Activated T-helper 1 cell treated with Interleukin-2 at 50 U/mL for 16 hours (primary cell): ENCODE measurements around the gene ARSB.
"Not testable (repeated sequence)": the region's sequence is repeated elsewhere in the genome, so short reads cannot be mapped to it uniquely, and the experiment has no call there.

Experiments used
- DNase-seq: peaks from one replicate; pipeline ENCODE4 v3.0.0-alpha.2; 2020; ENCODE audit warnings: low read depth

ARSB gene

GRCh38 chr5:78953092-78953800, 31.9 kb downstream of the ARSB start:
- no peak for DNase-seq

DNA sequence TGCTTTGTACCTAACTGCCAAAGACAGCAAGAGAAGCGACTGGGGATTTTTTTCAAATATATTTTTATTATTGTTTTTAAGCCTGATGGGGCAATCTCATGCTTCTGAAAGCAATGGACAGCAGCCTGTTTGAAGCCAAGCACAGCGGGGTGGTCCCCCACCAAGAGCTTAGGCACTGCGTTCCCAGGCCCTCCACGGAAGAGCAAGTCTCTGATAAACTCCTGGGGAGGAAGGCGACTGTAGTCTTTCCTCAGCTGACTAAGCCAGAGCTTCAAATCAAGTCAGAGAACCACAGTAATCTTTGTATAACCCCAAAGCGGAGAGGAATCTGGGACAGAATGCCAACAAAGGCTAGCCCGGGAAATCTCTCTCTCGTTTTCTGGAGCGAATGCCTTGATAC, 54.4 kb downstream of the ARSB start:
- no peak for DNase-seq

- DNase-seq: no peak
These were observed 55.3 kb downstream of the ARSB start for GRCh38 chr5:78929833-78930232.

DNA sequence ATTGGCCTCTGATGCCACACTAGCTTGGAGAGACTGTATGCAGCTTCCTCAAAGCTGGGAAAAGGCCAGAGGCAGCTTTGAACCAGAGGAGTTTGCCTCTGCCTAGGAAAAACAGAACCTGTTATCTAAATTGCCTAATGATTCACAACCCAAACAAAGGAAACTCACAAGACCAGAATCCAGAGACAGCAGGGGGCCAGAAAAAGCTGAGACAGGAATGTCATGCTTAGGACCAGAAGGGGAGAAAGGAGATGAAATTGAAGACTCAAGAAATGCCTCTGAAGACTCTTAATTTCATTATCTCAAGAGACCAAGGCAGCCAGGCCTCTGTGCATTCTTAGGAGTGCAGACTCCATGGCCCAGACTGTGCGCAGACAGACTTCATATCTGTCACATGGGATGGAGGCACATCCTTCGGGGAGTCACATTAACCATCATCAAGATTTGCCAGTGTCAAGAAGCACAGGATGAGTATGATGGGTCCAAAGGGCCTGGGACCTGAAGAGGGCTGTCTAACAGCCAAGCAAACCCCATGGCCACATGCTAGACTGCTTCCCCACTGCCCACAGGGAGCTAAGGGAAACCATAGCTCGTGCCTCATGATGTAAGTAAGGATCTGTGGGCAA, 57.3 kb downstream of the ARSB start:
- DNase-seq: no peak

GRCh38 chr5:78926252-78926651, 58.9 kb downstream of the ARSB start:
- no peak for DNase-seq

GRCh38 chr5:78925129-78925876, 59.8 kb downstream of the ARSB start:
- no peak for DNase-seq

DNA sequence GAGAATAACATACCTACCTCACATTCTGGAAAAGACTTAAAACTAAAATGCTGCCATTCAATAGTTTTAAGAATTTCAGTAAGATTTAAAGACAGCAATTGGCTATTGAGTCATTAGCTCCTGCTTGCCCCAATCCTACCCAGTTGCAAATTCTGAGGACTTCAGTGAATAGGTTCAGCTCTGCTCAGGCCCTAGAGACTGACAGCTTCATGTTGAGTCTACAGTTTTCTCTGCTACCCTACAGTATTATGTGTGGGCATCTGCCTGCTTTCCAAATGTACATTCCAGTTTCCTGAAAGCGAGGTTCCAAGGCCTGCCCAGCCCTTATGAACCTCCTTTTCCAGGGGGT, 61.5 kb downstream of the ARSB start:
- no peak for DNase-seq

- no peak for DNase-seq
These were observed 62.1 kb downstream of the ARSB start for GRCh38 chr5:78922879-78923621.

DNA sequence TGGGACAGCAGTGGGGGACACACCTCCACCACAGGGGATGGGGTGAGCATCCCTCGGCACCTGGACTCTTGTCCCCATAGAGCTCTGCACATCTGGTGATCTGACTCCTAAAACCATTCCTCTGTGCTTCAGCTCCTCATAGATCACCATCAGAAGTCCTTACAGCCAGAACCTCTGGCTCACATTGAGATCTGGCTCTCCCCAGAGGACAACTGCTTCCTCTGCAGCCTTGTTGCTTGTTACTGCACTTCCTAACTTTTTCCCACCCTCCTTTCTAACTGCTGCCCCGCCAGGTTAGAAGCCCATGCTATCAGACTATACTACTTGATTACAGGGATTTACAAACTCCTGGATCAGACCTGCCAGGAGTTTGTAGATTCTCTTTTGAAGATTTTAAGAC, 64.5 kb downstream of the ARSB start:
- DNase-seq: no peak

DNA sequence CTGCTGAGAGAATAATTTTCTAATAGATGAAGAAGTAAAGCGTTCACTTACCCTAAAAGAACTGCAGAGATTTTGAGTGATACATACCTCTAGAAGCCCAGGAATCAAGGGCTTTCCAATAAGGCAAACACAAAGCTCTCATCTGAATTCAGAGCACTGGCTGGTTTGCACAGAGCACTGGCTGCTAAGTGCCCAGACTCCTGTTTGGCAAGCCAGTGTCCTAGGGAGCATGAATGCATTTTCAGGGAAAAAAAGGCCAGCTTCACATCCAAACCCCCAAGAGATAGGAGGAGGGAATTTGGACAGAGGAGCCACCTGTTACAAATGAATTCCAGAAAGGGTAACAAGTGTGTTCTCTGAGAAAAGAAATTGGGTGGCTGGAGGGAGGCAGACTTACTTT, 65.3 kb downstream of the ARSB start:
- DNase-seq: no peak

DNA sequence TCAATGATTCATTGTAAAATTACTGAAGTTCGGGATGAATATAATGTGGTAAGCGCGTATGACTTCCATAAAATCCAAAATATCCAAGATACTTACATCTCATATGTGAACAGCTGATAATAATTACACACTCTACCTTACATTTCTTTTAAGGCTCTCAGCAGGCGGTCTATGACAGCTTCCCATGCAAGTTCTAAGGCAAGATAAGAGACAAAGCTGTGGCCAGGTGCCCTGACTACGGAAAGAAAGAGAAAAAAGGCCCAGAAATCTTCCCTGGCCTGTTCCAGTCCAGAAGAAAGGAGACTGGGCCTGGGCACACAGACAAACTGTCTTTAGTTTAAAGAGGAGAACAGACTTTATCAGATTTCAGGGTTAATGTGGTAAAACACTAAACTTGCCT, 69.1 kb downstream of the ARSB start:
- no peak for DNase-seq

GRCh38 chr5:78915170-78915569, 69.9 kb downstream of the ARSB start:
- DNase-seq: no peak

- DNase-seq: no peak
These were observed 72.3 kb downstream of the ARSB start for GRCh38 chr5:78912811-78913210.

- no peak for DNase-seq
These were observed 72.9 kb downstream of the ARSB start for GRCh38 chr5:78912085-78912771.

- not testable (repeated sequence) for DNase-seq
These were observed 75.7 kb downstream of the ARSB start for GRCh38 chr5:78909224-78909983.

DNA sequence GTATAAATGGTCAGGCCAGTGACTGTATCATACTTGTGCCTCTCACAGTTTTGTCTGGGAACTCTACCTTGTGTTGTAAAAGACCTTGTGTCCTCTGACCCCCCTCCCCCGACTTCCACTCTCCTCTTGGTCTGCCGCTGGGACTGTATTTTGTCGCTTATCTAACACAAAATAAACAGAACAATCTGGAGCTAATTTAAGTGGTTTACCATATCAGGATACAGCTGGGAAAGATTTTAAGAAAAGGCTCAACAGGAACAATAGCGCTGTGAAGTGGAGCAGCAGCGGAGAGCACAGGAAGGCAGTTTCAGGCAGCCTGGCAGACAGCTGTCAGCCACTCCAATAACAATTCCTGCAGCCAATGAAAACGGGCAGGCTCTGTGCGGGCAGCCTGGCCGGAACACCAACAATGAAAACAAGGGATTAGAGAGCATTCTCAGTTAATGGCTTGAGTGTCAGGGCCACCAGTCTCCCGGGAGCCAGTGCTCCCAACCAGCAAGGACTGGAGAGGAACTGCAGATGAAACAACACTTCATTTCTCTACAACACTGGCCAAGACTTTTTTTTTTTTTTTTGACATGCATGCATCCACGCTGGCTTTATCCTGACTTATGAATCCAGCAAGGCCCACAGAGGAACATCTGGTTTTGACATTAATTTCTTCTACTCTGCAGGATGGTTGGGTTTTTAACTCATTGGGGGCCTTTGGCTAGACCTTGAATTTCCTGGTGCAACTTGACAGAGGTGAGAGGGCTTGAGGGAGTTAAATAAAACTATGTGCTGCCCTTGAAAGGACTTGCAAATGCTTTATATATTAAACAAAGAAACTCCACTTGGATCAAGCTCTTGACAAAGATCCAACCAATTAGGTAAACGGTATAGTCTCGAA, 76.7 kb downstream of the ARSB start:
- DNase-seq: no peak

DNA sequence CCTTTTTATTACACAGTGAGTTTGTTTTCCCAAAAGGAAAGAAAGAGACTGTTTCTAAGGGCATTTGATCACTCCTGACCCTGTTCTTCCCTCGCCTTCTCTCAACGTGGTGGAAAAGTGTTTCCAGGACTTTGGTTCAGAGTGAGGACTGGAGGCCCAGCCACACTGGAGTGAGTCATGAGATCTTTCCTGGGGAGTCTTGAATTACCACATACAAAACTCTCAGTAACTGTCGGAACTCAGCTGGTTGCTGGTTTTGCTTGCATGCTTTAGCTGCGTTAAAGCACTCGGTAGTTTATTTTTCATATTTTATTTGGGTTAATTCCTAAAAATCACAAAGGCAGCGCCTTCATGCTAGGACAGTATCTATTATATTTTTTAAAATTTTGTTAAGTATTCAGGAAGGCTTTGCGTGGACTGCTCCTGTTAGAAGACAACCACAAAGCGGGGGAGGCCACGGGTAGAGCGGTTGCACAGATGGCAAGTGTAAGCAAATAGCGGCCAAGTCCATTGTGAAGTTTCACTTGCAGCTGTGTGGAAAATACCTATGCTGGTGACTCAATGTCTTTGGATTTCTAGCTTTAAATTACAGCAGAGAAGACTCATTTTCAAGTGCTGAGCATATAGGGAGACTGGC, 77.7 kb downstream of the ARSB start:
- no peak for DNase-seq

- DNase-seq: no peak
These were observed 79.8 kb downstream of the ARSB start for GRCh38 chr5:78905084-78905938.

DNA sequence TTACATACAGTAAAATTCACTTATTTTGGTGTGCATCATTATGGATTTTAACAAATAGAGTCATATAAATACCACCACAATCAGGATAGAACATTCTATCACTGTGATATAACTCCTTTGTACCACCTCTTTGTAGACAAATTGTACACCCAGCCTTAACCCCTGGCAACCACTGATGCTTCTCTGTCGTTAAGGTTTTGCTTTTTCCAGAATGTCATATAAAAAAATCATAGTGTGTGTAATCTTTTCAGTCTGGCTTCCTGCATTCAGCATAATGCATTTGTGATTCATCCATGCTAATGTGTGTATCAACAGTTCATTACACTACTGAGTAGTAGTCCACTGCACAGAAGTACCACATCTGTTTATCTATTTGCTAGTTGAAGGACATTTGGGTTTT, 81.2 kb downstream of the ARSB start:
- no peak for DNase-seq
